ENCODE measurements around the gene PCDHAC1. TPM values are rescaled to one million over a fixed set of nuclear protein-coding genes. Genes with fewer than 3 reads are reported as not detected.
A peak's percentile ranks its signal among the peaks of the same experiment; 100 is the strongest.

PCDHAC1 gene
- total and polyA plus RNA-seq, 5 donors from 2014 or later, result not detected

GRCh38 chr5:140883927-140884697 is 42.0 kb upstream of the PCDHAC1 start:
- H3K27me3 Mint-ChIP-seq, result peaks cover 5% of the 10 kb centered on the region

GRCh38 chr5:140916325-140916724 is 9.8 kb upstream of the PCDHAC1 start:
- Histone ChIP-seq H3K27me3 (ENCODE audit: control insufficient read depth, insufficient read depth, low read length) (no peaks in the 10 kb centered on the region), H3K36me3 (ENCODE audit: control insufficient read depth, insufficient read depth, low read length) (no peaks in the 10 kb centered on the region), H3K27ac (ENCODE audit: insufficient read depth, low read length, poor library complexity, severe bottlenecking) (no peak overlapping the region), H3K9me3 (ENCODE audit: control insufficient read depth in 2 of 2, low read length in 2 of 2) (no peaks in the 10 kb centered on the region), H3K4me1 (ENCODE audit: control insufficient read depth, insufficient read depth, low read length, poor library complexity, severe bottlenecking) (no peaks in the 10 kb centered on the region), H3K4me3 (ENCODE audit: low read depth, low read length) (no peak overlapping the region)
- DNase-seq (no peak), ATAC-seq (ENCODE audit: low read depth in 2 of 2) (no peak)
- H3K9me3 Mint-ChIP-seq, result peaks cover 0 to 17% (median 5%) of the 10 kb centered on the region in 7 donors
- no peaks in the 10 kb centered on the region for H3K36me3 Mint-ChIP-seq
- H3K27me3 Mint-ChIP-seq, result no peaks in the 10 kb centered on the region
- H3K4me1 Mint-ChIP-seq, result no peaks in the 10 kb centered on the region
- H3K27ac Mint-ChIP-seq, result no peak overlapping the region
- H3K4me3 Mint-ChIP-seq, result no peak overlapping the region

More at GRCh38 chr5:140883927-140884697, 42.0 kb upstream of the PCDHAC1 start:
- Mint-ChIP-seq H3K36me3 (peaks cover 3% of the 10 kb centered on the region), H3K4me3 (no peak overlapping the region), H3K27ac (no peak overlapping the region), H3K4me1 (no peaks in the 10 kb centered on the region), H3K9me3 (peaks cover 6 to 30% (median 15%) of the 10 kb centered on the region in 7 donors)
- H3K4me1 ChIP-seq (ENCODE audit: control insufficient read depth, insufficient read depth, low read length, poor library complexity, severe bottlenecking), result no peaks in the 10 kb centered on the region
- H3K27ac ChIP-seq (ENCODE audit: insufficient read depth, low read length, poor library complexity, severe bottlenecking), result no peak overlapping the region
- no peaks in the 10 kb centered on the region for H3K27me3 ChIP-seq (ENCODE audit: control insufficient read depth, insufficient read depth, low read length)
- no peak overlapping the region for H3K4me3 ChIP-seq (ENCODE audit: low read depth, low read length)
- no peaks in the 10 kb centered on the region for H3K36me3 ChIP-seq (ENCODE audit: control insufficient read depth, insufficient read depth, low read length)
- DNase-seq, result no peak
- peaks cover 11 to 27% of the 10 kb centered on the region in 2 experiments for H3K9me3 ChIP-seq (ENCODE audit: control insufficient read depth in 2 of 2, low read length in 2 of 2)
- no peak for ATAC-seq (ENCODE audit: low read depth in 2 of 2)

GRCh38 chr5:140923601-140924000 is 2.5 kb upstream of the PCDHAC1 start:
- Histone ChIP-seq H3K4me1 (ENCODE audit: control insufficient read depth, insufficient read depth, low read length, poor library complexity, severe bottlenecking) (no peaks in the 10 kb centered on the region), H3K27me3 (ENCODE audit: control insufficient read depth, insufficient read depth, low read length) (peaks cover 7% of the 10 kb centered on the region), H3K36me3 (ENCODE audit: control insufficient read depth, insufficient read depth, low read length) (no peaks in the 10 kb centered on the region), H3K9me3 (ENCODE audit: control insufficient read depth in 2 of 2, low read length in 2 of 2) (no peaks in the 10 kb centered on the region), H3K27ac (ENCODE audit: insufficient read depth, low read length, poor library complexity, severe bottlenecking) (no peak overlapping the region), H3K4me3 (ENCODE audit: low read depth, low read length) (no peak overlapping the region)
- H3K36me3 Mint-ChIP-seq, result no peaks in the 10 kb centered on the region
- peaks cover 28% of the 10 kb centered on the region for H3K27me3 Mint-ChIP-seq
- no peak overlapping the region for H3K4me3 Mint-ChIP-seq
- H3K4me1 Mint-ChIP-seq, result peaks cover 0 to 13% (median 0%) of the 10 kb centered on the region in 4 donors
- DNase-seq, result no peak
- ATAC-seq (ENCODE audit: low read depth in 2 of 2), result no peak
- no peak overlapping the region for H3K27ac Mint-ChIP-seq
- peaks cover 0 to 8% (median 2%) of the 10 kb centered on the region in 7 donors for H3K9me3 Mint-ChIP-seq

- Histone ChIP-seq H3K4me1 (ENCODE audit: control insufficient read depth, insufficient read depth, low read length, poor library complexity, severe bottlenecking) (no peaks in the 10 kb centered on the region), H3K4me3 (ENCODE audit: low read depth, low read length) (no peak overlapping the region), H3K9me3 (ENCODE audit: control insufficient read depth in 2 of 2, low read length in 2 of 2) (no peaks in the 10 kb centered on the region), H3K36me3 (ENCODE audit: control insufficient read depth, insufficient read depth, low read length) (no peaks in the 10 kb centered on the region), H3K27ac (ENCODE audit: insufficient read depth, low read length, poor library complexity, severe bottlenecking) (no peak overlapping the region), H3K27me3 (ENCODE audit: control insufficient read depth, insufficient read depth, low read length) (peaks cover 7% of the 10 kb centered on the region)
- Mint-ChIP-seq H3K4me1 (peaks cover 0 to 13% (median 0%) of the 10 kb centered on the region in 4 donors), H3K9me3 (peaks cover 0 to 13% (median 2%) of the 10 kb centered on the region in 7 donors), H3K4me3 (peak overlapping the region in 3 of 4 donors; percentile 38 to 72 (median 44)), H3K36me3 (no peaks in the 10 kb centered on the region), H3K27ac (no peak overlapping the region), H3K27me3 (peaks cover 39% of the 10 kb centered on the region)
- DNase-seq (peak in 1 of 3 donors; percentile 16), ATAC-seq (ENCODE audit: low read depth in 2 of 2) (no peak)
Observed at GRCh38 chr5:140926443-140927227, 536 bp downstream of the PCDHAC1 start.

DNA sequence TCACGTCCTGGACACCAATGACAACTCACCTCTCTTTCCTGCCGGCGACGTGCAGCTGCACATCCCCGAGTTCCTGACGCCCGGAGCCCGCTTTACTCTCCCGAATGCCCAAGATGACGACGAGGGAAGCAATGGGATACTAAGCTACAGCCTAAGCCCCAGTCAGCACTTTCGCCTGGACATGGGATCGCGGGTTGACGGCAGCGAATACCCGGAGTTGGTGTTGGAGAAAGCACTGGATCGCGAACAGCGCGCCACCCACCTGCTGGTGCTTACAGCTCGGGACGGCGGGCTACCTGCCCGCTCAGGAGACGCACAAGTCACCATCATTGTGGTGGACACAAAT is 1.1 kb downstream of the PCDHAC1 start:
- peaks cover 0 to 13% (median 2%) of the 10 kb centered on the region in 7 donors for H3K9me3 Mint-ChIP-seq
- H3K36me3 Mint-ChIP-seq, result no peaks in the 10 kb centered on the region
- Histone ChIP-seq H3K4me3 (ENCODE audit: low read depth, low read length) (no peak overlapping the region), H3K27me3 (ENCODE audit: control insufficient read depth, insufficient read depth, low read length) (peaks cover 7% of the 10 kb centered on the region), H3K27ac (ENCODE audit: insufficient read depth, low read length, poor library complexity, severe bottlenecking) (no peak overlapping the region), H3K4me1 (ENCODE audit: control insufficient read depth, insufficient read depth, low read length, poor library complexity, severe bottlenecking) (no peaks in the 10 kb centered on the region), H3K36me3 (ENCODE audit: control insufficient read depth, insufficient read depth, low read length) (no peaks in the 10 kb centered on the region), H3K9me3 (ENCODE audit: control insufficient read depth in 2 of 2, low read length in 2 of 2) (no peaks in the 10 kb centered on the region)
- peaks cover 35% of the 10 kb centered on the region for H3K27me3 Mint-ChIP-seq
- H3K27ac Mint-ChIP-seq, result no peak overlapping the region
- peak overlapping the region in 3 of 4 donors; percentile 38 to 72 (median 39) for H3K4me3 Mint-ChIP-seq
- peaks cover 0 to 13% (median 0%) of the 10 kb centered on the region in 4 donors for H3K4me1 Mint-ChIP-seq
- DNase-seq, result no peak
- ATAC-seq (ENCODE audit: low read depth in 2 of 2), result no peak

DNA sequence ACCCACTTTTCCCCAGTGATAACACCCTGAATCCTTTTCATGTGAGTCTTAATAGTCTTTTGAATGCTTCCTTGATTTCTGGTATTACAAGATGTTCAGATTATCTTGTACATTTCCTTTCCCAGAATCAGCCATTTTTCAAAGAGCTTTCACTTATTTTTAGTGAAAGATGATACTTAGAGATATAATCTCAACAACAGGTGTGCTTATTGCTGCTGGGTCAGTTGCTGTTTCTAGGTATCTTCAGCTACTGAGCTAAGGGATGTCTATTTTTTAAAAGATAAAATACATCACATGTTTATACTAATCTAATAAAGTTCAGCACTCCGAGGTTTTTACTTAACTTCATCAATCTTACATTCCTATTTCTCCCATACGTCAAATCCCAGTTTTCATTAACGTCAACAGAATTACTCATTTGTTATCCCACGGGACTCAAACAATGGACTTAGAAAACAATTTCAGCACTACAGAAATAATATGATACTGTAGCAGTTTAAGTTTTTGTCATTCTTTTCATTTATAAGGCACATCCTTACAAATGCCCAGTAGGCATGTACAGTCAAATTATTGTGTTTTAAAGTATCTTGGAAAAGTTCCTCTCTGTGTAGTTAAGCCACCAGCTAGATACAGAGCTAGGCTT is 9.0 kb downstream of the PCDHAC1 start:
- no peaks in the 10 kb centered on the region for H3K27me3 ChIP-seq (ENCODE audit: control insufficient read depth, insufficient read depth, low read length)
- DNase-seq (no peak), ATAC-seq (ENCODE audit: low read depth in 2 of 2) (no peak)
- no peak overlapping the region for H3K27ac ChIP-seq (ENCODE audit: insufficient read depth, low read length, poor library complexity, severe bottlenecking)
- Mint-ChIP-seq H3K9me3 (peaks cover 0 to 2% (median 0%) of the 10 kb centered on the region in 7 donors), H3K36me3 (no peaks in the 10 kb centered on the region), H3K27me3 (peaks cover 6% of the 10 kb centered on the region), H3K4me3 (no peak overlapping the region), H3K27ac (no peak overlapping the region), H3K4me1 (no peaks in the 10 kb centered on the region)
- H3K36me3 ChIP-seq (ENCODE audit: control insufficient read depth, insufficient read depth, low read length), result no peaks in the 10 kb centered on the region
- no peaks in the 10 kb centered on the region for H3K4me1 ChIP-seq (ENCODE audit: control insufficient read depth, insufficient read depth, low read length, poor library complexity, severe bottlenecking)
- no peak overlapping the region for H3K4me3 ChIP-seq (ENCODE audit: low read depth, low read length)
- H3K9me3 ChIP-seq (ENCODE audit: control insufficient read depth in 2 of 2, low read length in 2 of 2), result no peaks in the 10 kb centered on the region

DNA sequence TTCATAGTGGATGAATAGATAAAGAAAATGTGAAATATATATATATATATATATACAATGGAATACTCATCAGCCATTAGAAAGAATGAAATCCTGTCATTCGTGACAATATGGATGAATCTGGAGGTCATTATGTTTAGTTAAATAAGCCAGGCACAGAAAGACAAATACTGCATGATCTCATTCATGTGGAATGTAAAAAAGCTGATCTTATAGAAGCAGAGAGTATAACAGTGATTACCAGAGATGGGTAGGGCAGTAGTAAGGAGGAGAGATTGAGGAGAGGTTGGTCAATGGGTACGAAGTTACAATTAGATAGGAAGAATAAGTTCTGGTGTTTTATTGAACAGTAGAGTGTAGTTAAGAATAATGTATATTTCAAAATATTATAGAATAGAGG is 20.5 kb downstream of the PCDHAC1 start:
- H3K9me3 ChIP-seq (ENCODE audit: control insufficient read depth in 2 of 2, low read length in 2 of 2), result peaks cover 0 to 3% of the 10 kb centered on the region in 2 experiments
- Mint-ChIP-seq H3K9me3 (peaks cover 0 to 20% (median 4%) of the 10 kb centered on the region in 7 donors), H3K4me1 (no peaks in the 10 kb centered on the region), H3K36me3 (no peaks in the 10 kb centered on the region), H3K4me3 (no peak overlapping the region), H3K27me3 (no peaks in the 10 kb centered on the region), H3K27ac (peak overlapping the region in 1 of 3 donors; percentile 35)
- DNase-seq (no peak), ATAC-seq (ENCODE audit: low read depth in 2 of 2) (no peak)
- no peaks in the 10 kb centered on the region for H3K27me3 ChIP-seq (ENCODE audit: control insufficient read depth, insufficient read depth, low read length)
- no peak overlapping the region for H3K4me3 ChIP-seq (ENCODE audit: low read depth, low read length)
- H3K36me3 ChIP-seq (ENCODE audit: control insufficient read depth, insufficient read depth, low read length), result no peaks in the 10 kb centered on the region
- H3K27ac ChIP-seq (ENCODE audit: insufficient read depth, low read length, poor library complexity, severe bottlenecking), result no peak overlapping the region
- H3K4me1 ChIP-seq (ENCODE audit: control insufficient read depth, insufficient read depth, low read length, poor library complexity, severe bottlenecking), result no peaks in the 10 kb centered on the region
